Astrocyte of the spinal cord (primary cell): ENCODE results near the gene YWHAQ.

ENCODE experiments used
- DNase-seq: peaks from one replicate; pipeline ENCODE4 v3.0.0; 2011; ENCODE audit warnings: low read depth, low spot score
- H3K4me3 ChIP-seq: 2 replicates; pipeline ENCODE4 v1.5.1; 2011; ENCODE audit warnings: low read depth, mild to moderate bottlenecking, low read length, moderate library complexity
- CTCF ChIP-seq: IDR thresholded peaks from 2 replicates; pipeline ENCODE4 v1.5.1; 2012; ENCODE audit warnings: low read depth, mild to moderate bottlenecking, low read length, inconsistent platforms
- in situ Hi-C: cut with HindIII; loops from 2 replicates; pipeline ENCODE4 v1.10.0; 2017; ENCODE audit warnings: low sequenced_read_pairs

YWHAQ gene

GRCh38 chr2:9644603-9645002, 13.8 kb upstream of the YWHAQ start:
- DNase-seq, result no peak
- in situ Hi-C loops, result no loop called here
- no peak overlapping the region for H3K4me3 ChIP-seq
- no peak for TF ChIP-seq CTCF

GRCh38 chr2:9644021-9644420, 13.2 kb upstream of the YWHAQ start:
- TF ChIP-seq CTCF, result no peak
- no peak for DNase-seq
- H3K4me3 ChIP-seq, result no peak overlapping the region
- in situ Hi-C loops, result no loop called here

GRCh38 chr2:9641641-9642040, 10.8 kb upstream of the YWHAQ start:
- in situ Hi-C loops, result no loop called here
- no peak for DNase-seq
- no peak overlapping the region for H3K4me3 ChIP-seq
- TF ChIP-seq CTCF, result no peak

GRCh38 chr2:9640403-9641104, 9.8 kb upstream of the YWHAQ start:
- DNase-seq, result no peak
- TF ChIP-seq CTCF, result no peak
- no peak overlapping the region for H3K4me3 ChIP-seq
- in situ Hi-C loops, result no loop called here

- in situ Hi-C loops, result no loop called here
- no peak for DNase-seq
- no peak for TF ChIP-seq CTCF
Observed at GRCh38 chr2:9639740-9640343, 9.0 kb upstream of the YWHAQ start.

GRCh38 chr2:9639000-9639602, 8.3 kb upstream of the YWHAQ start:
- no peak for TF ChIP-seq CTCF
- in situ Hi-C loops, result no loop called here
- no peak for DNase-seq
- H3K4me3 ChIP-seq, result no peak overlapping the region

More at GRCh38 chr2:9639740-9640343, 9.0 kb upstream of the YWHAQ start:
- H3K4me3 ChIP-seq, result no peak overlapping the region
